Ovary (tissue), 3 donors: Measurements from ENCODE around the gene SPAG16.

Experiments
- CTCF ChIP-seq, 3 donors: fragments of 450-650 bp in 2 of 3; fragments of 200-600 bp in 1 of 3; IDR thresholded peaks; one replicate each; pipeline versions ENCODE4 v1.5.1 to v1.8.0; 2016 to 2022; ENCODE audit warnings: antibody characterized with exemption in 3 of 3, mild to moderate bottlenecking in 1 of 3
- EP300 ChIP-seq: sonication (generic); formaldehyde crosslinking; IDR thresholded peaks from one replicate; pipeline ENCODE4 v1.6.1; 2017; ENCODE audit warnings: antibody characterized with exemption
- POLR2A ChIP-seq: fragments of 450-650 bp; IDR thresholded peaks from one replicate; pipeline ENCODE4 v1.6.1; 2017; ENCODE audit warnings: antibody characterized with exemption, mild to moderate bottlenecking, moderate library complexity
- donor health status: DM: no; HTN: no; CAD: no.

GRCh38 chr2:213703406-213704098 is 419.3 kb downstream of the SPAG16 start:
- TF ChIP-seq CTCF (IDR thresholded peaks at IDR 0.05), result no peak
- no peak for TF ChIP-seq EP300
- TF ChIP-seq POLR2A, result no peak
